Esophagus muscularis mucosa (tissue), 4 donors: Measurements from ENCODE around the gene GAS7.

Source experiments
- EP300 ChIP-seq: sonication (generic); formaldehyde crosslinking; IDR thresholded peaks from one replicate; pipeline ENCODE4 v1.6.1; 2017; ENCODE audit warnings: antibody characterized with exemption
- POLR2A ChIP-seq: fragments of 450-650 bp; IDR thresholded peaks from one replicate; pipeline ENCODE4 v1.6.1; 2017; ENCODE audit warnings: antibody characterized with exemption, moderate library complexity, mild to moderate bottlenecking, low read depth
- POLR2AphosphoS5 ChIP-seq, 2 donors: sonication (generic); formaldehyde crosslinking; IDR thresholded peaks; one replicate each; pipeline ENCODE4 v1.6.1; 2017; ENCODE audit warnings: antibody characterized with exemption in 2 of 2
- TF ChIP-seq, protein P1 (sequence below), 3 experiments: fragments of 200-600 bp in 2 of 3; fragments of 450-650 bp in 1 of 3; sonication (generic) in 2 of 3; IDR thresholded peaks; one replicate each; pipeline ENCODE4 v1.5.1; 2017 to 2019; ENCODE audit warnings: antibody characterized with exemption in 3 of 3, mild to moderate bottlenecking in 2 of 3, moderate library complexity in 1 of 3

DNA sequence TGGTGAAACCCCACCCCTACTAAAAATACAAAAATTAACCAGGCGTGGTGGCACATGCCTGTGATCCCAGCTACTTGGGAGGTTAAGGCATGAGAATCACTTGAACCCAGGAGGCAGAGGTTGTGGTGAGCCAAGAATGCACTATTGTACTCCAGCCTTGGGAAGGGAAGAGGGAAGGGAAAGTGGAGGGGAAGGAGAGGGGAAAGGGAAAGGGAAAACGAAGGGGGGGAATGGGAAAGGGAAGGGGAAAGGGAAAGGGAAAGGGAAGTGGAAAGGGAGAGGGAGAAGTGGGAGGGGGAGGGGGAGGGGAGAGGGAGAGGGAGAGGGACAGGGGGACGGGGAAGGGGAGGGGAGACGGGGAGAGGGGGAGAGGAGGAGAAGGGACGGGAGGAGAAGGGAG lies 122.5 kb downstream of the GAS7 start:
- TF ChIP-seq, protein P1, sequence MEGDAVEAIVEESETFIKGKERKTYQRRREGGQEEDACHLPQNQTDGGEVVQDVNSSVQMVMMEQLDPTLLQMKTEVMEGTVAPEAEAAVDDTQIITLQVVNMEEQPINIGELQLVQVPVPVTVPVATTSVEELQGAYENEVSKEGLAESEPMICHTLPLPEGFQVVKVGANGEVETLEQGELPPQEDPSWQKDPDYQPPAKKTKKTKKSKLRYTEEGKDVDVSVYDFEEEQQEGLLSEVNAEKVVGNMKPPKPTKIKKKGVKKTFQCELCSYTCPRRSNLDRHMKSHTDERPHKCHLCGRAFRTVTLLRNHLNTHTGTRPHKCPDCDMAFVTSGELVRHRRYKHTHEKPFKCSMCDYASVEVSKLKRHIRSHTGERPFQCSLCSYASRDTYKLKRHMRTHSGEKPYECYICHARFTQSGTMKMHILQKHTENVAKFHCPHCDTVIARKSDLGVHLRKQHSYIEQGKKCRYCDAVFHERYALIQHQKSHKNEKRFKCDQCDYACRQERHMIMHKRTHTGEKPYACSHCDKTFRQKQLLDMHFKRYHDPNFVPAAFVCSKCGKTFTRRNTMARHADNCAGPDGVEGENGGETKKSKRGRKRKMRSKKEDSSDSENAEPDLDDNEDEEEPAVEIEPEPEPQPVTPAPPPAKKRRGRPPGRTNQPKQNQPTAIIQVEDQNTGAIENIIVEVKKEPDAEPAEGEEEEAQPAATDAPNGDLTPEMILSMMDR (IDR thresholded peaks at IDR 0.05): no peak
- no peak for TF ChIP-seq POLR2AphosphoS5 (IDR thresholded peaks at IDR 0.05)
- TF ChIP-seq POLR2A: no peak
- TF ChIP-seq EP300: no peak
